ENCODE results near the gene RPL3. TPM values are rescaled to one million over a fixed set of nuclear protein-coding genes. Genes with fewer than 3 reads are reported as not detected.

Gene RPL3
- total RNA-seq, 2 donors from 2014 or later = 2,218 to 2,701 TPM

DNA sequence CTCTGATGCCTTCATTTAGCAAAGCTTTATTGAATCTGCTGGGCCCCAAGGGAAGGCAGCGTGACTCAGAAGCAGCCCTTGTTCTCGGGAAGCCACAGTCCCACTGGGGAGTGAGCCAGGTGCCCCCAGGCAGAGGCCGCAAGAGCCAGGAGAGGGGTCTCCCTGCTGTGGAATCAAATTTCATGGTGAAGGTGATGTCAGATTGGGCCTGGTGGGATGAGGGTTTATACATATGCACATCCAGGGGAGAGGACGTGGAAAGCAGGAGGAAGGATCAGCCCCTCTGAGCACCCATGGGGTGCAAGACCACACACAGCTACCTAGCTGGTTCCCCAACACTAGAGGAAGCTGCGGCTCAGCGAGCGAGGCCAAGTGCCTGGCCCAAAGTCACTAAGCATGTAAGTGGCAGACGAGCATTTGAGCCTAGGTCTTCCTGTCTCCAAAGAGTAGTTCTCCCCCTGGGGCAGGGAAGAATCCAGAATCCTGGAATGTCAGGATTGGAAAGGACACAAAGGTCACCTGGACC lies 32.3 kb upstream of the RPL3 start:
- 76 to 79% methylated on average over 6 to 8 of the region's 8 CpGs for WGBS, 2 experiments (ENCODE audit: insufficient coverage in 1 of 2, insufficient read length in 1 of 2)
- H3K4me3 Mint-ChIP-seq = peak overlapping the region; percentile 71
- no peaks in the 10 kb centered on the region for H3K27me3 ChIP-seq (ENCODE audit: control insufficient read depth, insufficient read depth, low read length, poor library complexity, severe bottlenecking)
- peak overlapping the region; percentile 65 for H3K27ac Mint-ChIP-seq
- H3K36me3 Mint-ChIP-seq (ENCODE audit: low read depth) = no peaks in the 10 kb centered on the region
- peaks cover 5% of the 10 kb centered on the region for H3K27me3 Mint-ChIP-seq (ENCODE audit: insufficient read depth)
- peak; percentile 73 for DNase-seq
- no peaks in the 10 kb centered on the region for H3K9me3 ChIP-seq (ENCODE audit: control insufficient read depth, low read length)
- TF ChIP-seq, protein P1, sequence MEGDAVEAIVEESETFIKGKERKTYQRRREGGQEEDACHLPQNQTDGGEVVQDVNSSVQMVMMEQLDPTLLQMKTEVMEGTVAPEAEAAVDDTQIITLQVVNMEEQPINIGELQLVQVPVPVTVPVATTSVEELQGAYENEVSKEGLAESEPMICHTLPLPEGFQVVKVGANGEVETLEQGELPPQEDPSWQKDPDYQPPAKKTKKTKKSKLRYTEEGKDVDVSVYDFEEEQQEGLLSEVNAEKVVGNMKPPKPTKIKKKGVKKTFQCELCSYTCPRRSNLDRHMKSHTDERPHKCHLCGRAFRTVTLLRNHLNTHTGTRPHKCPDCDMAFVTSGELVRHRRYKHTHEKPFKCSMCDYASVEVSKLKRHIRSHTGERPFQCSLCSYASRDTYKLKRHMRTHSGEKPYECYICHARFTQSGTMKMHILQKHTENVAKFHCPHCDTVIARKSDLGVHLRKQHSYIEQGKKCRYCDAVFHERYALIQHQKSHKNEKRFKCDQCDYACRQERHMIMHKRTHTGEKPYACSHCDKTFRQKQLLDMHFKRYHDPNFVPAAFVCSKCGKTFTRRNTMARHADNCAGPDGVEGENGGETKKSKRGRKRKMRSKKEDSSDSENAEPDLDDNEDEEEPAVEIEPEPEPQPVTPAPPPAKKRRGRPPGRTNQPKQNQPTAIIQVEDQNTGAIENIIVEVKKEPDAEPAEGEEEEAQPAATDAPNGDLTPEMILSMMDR (conservative IDR thresholded peaks at IDR 0.05) = no peak
- H3K9me3 Mint-ChIP-seq = no peaks in the 10 kb centered on the region
- H3K4me3 ChIP-seq (ENCODE audit: low read length) = no peak overlapping the region
- no peaks in the 10 kb centered on the region for H3K36me3 ChIP-seq (ENCODE audit: control insufficient read depth, insufficient read depth, low read length)
- H3K9ac ChIP-seq (ENCODE audit: extremely low read depth, low read length, poor library complexity, severe bottlenecking) = no peak overlapping the region
- H3K4me1 Mint-ChIP-seq = peaks cover 10% of the 10 kb centered on the region
- peaks cover 6% of the 10 kb centered on the region for H3K4me1 ChIP-seq (ENCODE audit: control insufficient read depth, insufficient read depth, low read length)
- no peak overlapping the region for H3K27ac ChIP-seq (ENCODE audit: low read depth, low read length)

DNA sequence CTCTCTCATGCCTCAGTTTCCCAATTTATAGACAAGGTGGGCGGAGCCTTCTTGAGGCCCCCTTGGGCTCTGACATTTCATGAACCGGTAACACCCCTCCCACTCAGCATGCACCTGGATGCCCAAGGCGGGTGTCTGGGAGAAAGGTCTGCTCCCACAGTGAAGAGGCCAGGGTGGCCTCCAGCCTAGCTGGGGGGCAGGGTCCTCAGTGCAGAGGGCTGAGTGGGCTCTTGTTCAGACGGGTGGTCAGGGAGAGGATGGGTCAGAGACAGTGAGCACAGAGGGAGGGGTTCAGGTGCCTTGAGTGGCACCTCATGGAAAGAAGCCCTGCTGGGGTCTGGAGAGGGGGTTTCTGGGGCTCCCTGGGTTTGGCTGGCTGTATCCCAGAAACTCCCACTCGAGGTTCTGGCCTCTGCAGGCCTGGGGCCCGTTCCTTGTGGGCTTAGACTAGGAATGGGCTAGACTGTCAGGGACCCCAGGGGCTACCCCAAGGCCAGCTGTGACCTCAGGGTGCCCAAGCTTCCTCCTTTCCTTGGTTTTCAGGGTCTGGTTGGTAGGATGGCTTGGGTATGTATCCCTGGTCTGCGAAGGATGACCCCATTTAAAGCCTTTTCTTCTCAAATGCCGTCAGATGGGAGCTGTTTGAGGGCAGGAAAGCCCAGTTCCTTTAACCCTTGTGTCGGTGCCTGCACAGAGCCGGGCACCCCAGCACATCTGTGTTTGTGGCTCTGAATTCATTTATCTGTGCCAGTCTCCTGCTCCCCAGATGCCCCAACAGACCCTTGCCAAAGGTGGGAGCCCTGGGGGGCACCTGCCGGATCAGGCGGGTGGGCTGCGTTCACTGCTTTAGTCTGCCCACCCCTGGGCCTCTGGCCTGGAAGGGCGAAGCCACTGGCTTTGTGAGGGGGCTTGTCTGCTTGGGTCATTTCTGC lies 31.6 kb upstream of the RPL3 start:
- H3K27ac ChIP-seq (ENCODE audit: low read depth, low read length) = no peak overlapping the region
- H3K27me3 ChIP-seq (ENCODE audit: control insufficient read depth, insufficient read depth, low read length, poor library complexity, severe bottlenecking) = no peaks in the 10 kb centered on the region
- WGBS, 2 experiments (ENCODE audit: insufficient coverage in 1 of 2, insufficient read length in 1 of 2) = 86 to 88% methylated on average over 7 to 14 of the region's 14 CpGs
- H3K9ac ChIP-seq (ENCODE audit: extremely low read depth, low read length, poor library complexity, severe bottlenecking) = peak overlapping the region; percentile 23
- no peaks in the 10 kb centered on the region for H3K9me3 Mint-ChIP-seq
- TF ChIP-seq, protein P1 (conservative IDR thresholded peaks at IDR 0.05) = no peak
- H3K4me1 ChIP-seq (ENCODE audit: control insufficient read depth, insufficient read depth, low read length) = peaks cover 6% of the 10 kb centered on the region
- no peaks in the 10 kb centered on the region for H3K9me3 ChIP-seq (ENCODE audit: control insufficient read depth, low read length)
- no peak for DNase-seq
- peaks cover 5% of the 10 kb centered on the region for H3K27me3 Mint-ChIP-seq (ENCODE audit: insufficient read depth)
- no peak overlapping the region for H3K27ac Mint-ChIP-seq
- H3K36me3 Mint-ChIP-seq (ENCODE audit: low read depth) = no peaks in the 10 kb centered on the region
- H3K4me3 Mint-ChIP-seq = peak overlapping the region; percentile 71
- H3K4me1 Mint-ChIP-seq = peaks cover 10% of the 10 kb centered on the region
- no peaks in the 10 kb centered on the region for H3K36me3 ChIP-seq (ENCODE audit: control insufficient read depth, insufficient read depth, low read length)
- peak overlapping the region; percentile 79 for H3K4me3 ChIP-seq (ENCODE audit: low read length)

DNA sequence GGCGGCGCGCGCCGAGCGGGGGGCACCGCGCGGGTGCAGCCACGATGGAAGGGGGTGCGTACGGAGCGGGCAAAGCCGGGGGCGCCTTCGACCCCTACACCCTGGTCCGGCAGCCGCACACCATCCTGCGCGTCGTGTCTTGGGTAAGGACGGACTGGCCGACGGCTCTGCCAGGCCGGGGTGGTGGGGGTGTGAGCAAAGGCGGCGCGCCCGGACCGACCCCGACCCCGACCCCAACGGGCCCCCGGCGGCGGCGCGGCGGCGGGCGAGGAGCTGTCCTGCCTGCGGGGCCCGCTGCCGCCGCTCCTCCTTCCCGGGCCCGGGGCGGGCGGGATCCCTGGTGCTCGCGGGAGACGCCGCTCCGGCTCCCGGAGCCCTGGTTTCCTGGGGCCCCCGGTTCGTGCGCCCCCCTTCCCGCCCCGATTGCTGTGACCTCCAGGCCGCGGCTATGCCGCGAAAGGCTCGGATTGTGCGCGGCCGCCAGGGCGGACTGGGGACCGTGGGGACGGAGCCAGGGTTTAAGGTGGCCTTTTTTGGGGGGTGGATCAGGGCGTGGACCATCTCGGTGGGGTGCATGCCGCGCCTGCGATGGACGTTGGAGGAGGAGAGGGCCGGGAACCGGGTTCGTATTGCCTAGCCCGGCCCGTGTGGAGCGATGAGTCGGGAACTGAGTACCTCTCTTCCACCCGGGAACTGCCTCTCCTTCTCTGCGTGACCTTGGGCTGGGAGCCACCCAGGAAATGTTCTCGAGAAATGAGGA lies 30.7 kb upstream of the RPL3 start, which contains the start of gene SYNGR1:
SYNGR1 (plus strand) TSS at position 25 of the 760 bp plus-strand sequence; CDS start at position 45, 20 bp downstream.
- WGBS, 2 experiments (ENCODE audit: insufficient coverage in 1 of 2, insufficient read length in 1 of 2) = 7 to 10% methylated on average over 34 to 83 of the region's 87 CpGs
- H3K36me3 ChIP-seq (ENCODE audit: control insufficient read depth, insufficient read depth, low read length) = no peaks in the 10 kb centered on the region
- peak within 1 kb of the TSS; percentile 81 for H3K4me3 ChIP-seq (ENCODE audit: low read length)
- Mint-ChIP-seq H3K4me3 (peak within 1 kb of the TSS; percentile 71), H3K27ac (peak within 1 kb of the TSS; percentile 72), H3K4me1 (peaks cover 10% of the 10 kb centered on the region), H3K27me3 (ENCODE audit: insufficient read depth) (peaks cover 5% of the 10 kb centered on the region), H3K9me3 (no peaks in the 10 kb centered on the region), H3K36me3 (ENCODE audit: low read depth) (no peaks in the 10 kb centered on the region)
- DNase-seq = peak; percentile 78
- TF ChIP-seq, protein P1 (conservative IDR thresholded peaks at IDR 0.05) = peak; percentile 13
- no peaks in the 10 kb centered on the region for H3K9me3 ChIP-seq (ENCODE audit: control insufficient read depth, low read length)
- no peaks in the 10 kb centered on the region for H3K27me3 ChIP-seq (ENCODE audit: control insufficient read depth, insufficient read depth, low read length, poor library complexity, severe bottlenecking)
- H3K9ac ChIP-seq (ENCODE audit: extremely low read depth, low read length, poor library complexity, severe bottlenecking) = peak within 1 kb of the TSS; percentile 41
- H3K27ac ChIP-seq (ENCODE audit: low read depth, low read length) = no peak within 1 kb of the TSS
- H3K4me1 ChIP-seq (ENCODE audit: control insufficient read depth, insufficient read depth, low read length) = peaks cover 6% of the 10 kb centered on the region

All from endodermal cell (in vitro differentiated cells).